Activated naive CD8-positive, alpha-beta T cell treated with anti-CD3 and anti-CD28 coated beads, Interleukin-2, amount 10 ng/mL, durations not matched to agents 7 days and 5 days (primary cell): ENCODE measurements around the gene RABL6. TPM values are rescaled to one million over a fixed set of nuclear protein-coding genes. Genes with fewer than 3 reads are reported as not detected.
"Not testable (repeated sequence)": the region's sequence is repeated elsewhere in the genome, so short reads cannot be mapped to it uniquely, and the experiment has no call there.

Experiments
- ATAC-seq: fragments of 150-1000 bp; cut with Tn5 transposase; one replicate; pipeline ENCODE4 v1.10.0; 2021; ENCODE audit warnings: low read depth, moderate library complexity
- POLR2A ChIA-PET: fragments of 350-600 bp; sonication (Branson Sonifier 250); formaldehyde crosslinking; loops from one replicate; lab custom pipeline; 2021; ENCODE audit warnings: antibody characterized with exemption; lab: Charles Lee
- DNase-seq: peaks from one replicate; pipeline ENCODE4 v3.0.0; 2021
- H3K27ac Mint-ChIP-seq: one replicate; pipeline ENCODE4 v1.8.0; 2022; ENCODE audit warnings: mild to moderate bottlenecking, mixed read lengths
- H3K27me3 Mint-ChIP-seq: one replicate; pipeline ENCODE4 v1.8.0; 2022; ENCODE audit warnings: mild to moderate bottlenecking, moderate library complexity, mixed read lengths
- H3K36me3 Mint-ChIP-seq: one replicate; pipeline ENCODE4 v1.8.0; 2021; ENCODE audit warnings: mild to moderate bottlenecking, mixed read lengths
- H3K4me1 Mint-ChIP-seq: one replicate; pipeline ENCODE4 v1.8.0; 2021; ENCODE audit warnings: mixed read lengths
- H3K4me3 Mint-ChIP-seq: one replicate; pipeline ENCODE4 v1.8.0; 2022; ENCODE audit warnings: mild to moderate bottlenecking, moderate library complexity, mixed read lengths
- H3K9me3 Mint-ChIP-seq: one replicate; pipeline ENCODE4 v1.8.0; 2021; ENCODE audit warnings: mixed read lengths
- microRNA-seq: library from miRNA; unstranded; fragments of <30 nt; microRNA quantifications from one replicate; pipeline ENCODE4 v1.2.0, GENCODE V29; 2022
- total RNA-seq, 2 experiments: library from RNA; stranded (reverse); gene quantifications; one replicate each; pipeline ENCODE4 v1.2.3, GENCODE V29; 2021

The RABL6 gene
- total RNA-seq, 2 experiments from 2014 or later, result 91.1 to 98.4 TPM

- peak overlapping the region; percentile 85 for H3K4me3 Mint-ChIP-seq
- H3K4me1 Mint-ChIP-seq, result peaks cover 31% of the 10 kb centered on the region
- peak overlapping the region; percentile 96 for H3K27ac Mint-ChIP-seq
- POLR2A ChIA-PET, result interaction anchor here (0.6 to 4.5 kb wide), 23 partner anchors 10 to 358 kb away, joined by 3 to 29 read pairs (median 4); partner anchors contain the start of genes AJM1, C8G, CLIC3 and EDF1
- no peaks in the 10 kb centered on the region for H3K36me3 Mint-ChIP-seq
- H3K27me3 Mint-ChIP-seq, result no peaks in the 10 kb centered on the region
- peak; percentile 43 for ATAC-seq
- DNase-seq, result peak; percentile 77
- H3K9me3 Mint-ChIP-seq, result no peaks in the 10 kb centered on the region
These were observed 74.6 kb downstream of the RABL6 start for GRCh38 chr9:136882109-136882946.

- Mint-ChIP-seq H3K4me1 (peaks cover 31% of the 10 kb centered on the region), H3K4me3 (peak overlapping the region; percentile 85), H3K27ac (peak overlapping the region; percentile 96)
- H3K36me3 Mint-ChIP-seq, ATAC-seq, DNase-seq, H3K9me3 Mint-ChIP-seq, H3K27me3 Mint-ChIP-seq: not testable (repeated sequence)
- POLR2A ChIA-PET, result interaction anchor here (0.6 to 4.5 kb wide), 8 partner anchors 11 to 306 kb away, joined by 3 to 29 read pairs (median 6); partner anchors contain the start of genes AJM1 and RABL6
These were observed 75.2 kb downstream of the RABL6 start for GRCh38 chr9:136882947-136883283.

- H3K27me3 Mint-ChIP-seq, H3K9me3 Mint-ChIP-seq, ATAC-seq, DNase-seq, H3K36me3 Mint-ChIP-seq: not testable (repeated sequence)
- Mint-ChIP-seq H3K4me1 (peaks cover 37% of the 10 kb centered on the region), H3K4me3 (peak overlapping the region; percentile 85), H3K27ac (peak overlapping the region; percentile 96)
- POLR2A ChIA-PET, result interaction anchor here (0.7 to 4.5 kb wide), 4 partner anchors 17 to 219 kb away, joined by 3 to 29 read pairs (median 7); partner anchors contain the start of gene EDF1
These were observed 75.9 kb downstream of the RABL6 start for GRCh38 chr9:136883670-136884069.

- DNase-seq (peak; percentile 98), ATAC-seq (peak; percentile 92)
- Mint-ChIP-seq H3K4me3 (peak within 1 kb of the TSS; percentile 99), H3K36me3 (no peaks in the 10 kb centered on the region), H3K4me1 (peaks cover 34% of the 10 kb centered on the region), H3K27me3 (no peaks in the 10 kb centered on the region), H3K27ac (peak within 1 kb of the TSS; percentile 88), H3K9me3 (no peaks in the 10 kb centered on the region)
- POLR2A ChIA-PET, result interaction anchor here (0.6 to 3.3 kb wide), 16 partner anchors 9 to 355 kb away, joined by 3 to 38 read pairs (median 4); partner anchors contain the start of genes EDF1, PAXX, RABL6 and TUBB4B
These were observed 78.3 kb downstream of the RABL6 start, which contains the start of gene TRAF2 for GRCh38 chr9:136885950-136886578. Gene TRAF2 (plus strand): TSS chr9:136886516. CDS start chr9:136898741, 12,225 bp downstream.

GRCh38 chr9:136886610-136887597 lies 79.2 kb downstream of the RABL6 start:
- Mint-ChIP-seq H3K4me3 (peak overlapping the region; percentile 99), H3K4me1 (peaks cover 25% of the 10 kb centered on the region), H3K36me3 (no peaks in the 10 kb centered on the region), H3K9me3 (no peaks in the 10 kb centered on the region), H3K27ac (peak overlapping the region; percentile 88), H3K27me3 (no peaks in the 10 kb centered on the region)
- peak; percentile 66 for DNase-seq
- POLR2A ChIA-PET, result interaction anchor here (0.6 to 3.3 kb wide), 13 partner anchors 15 to 354 kb away, joined by 3 to 38 read pairs (median 4); partner anchors contain the start of genes EDF1, PAXX, RABL6 and TUBB4B
- peak; percentile 21 for ATAC-seq

GRCh38 chr9:136888454-136888853 lies 80.7 kb downstream of the RABL6 start:
- DNase-seq (no peak), ATAC-seq (no peak)
- Mint-ChIP-seq H3K27ac (no peak overlapping the region), H3K4me1 (peaks cover 18% of the 10 kb centered on the region), H3K9me3 (no peaks in the 10 kb centered on the region), H3K36me3 (no peaks in the 10 kb centered on the region), H3K4me3 (no peak overlapping the region), H3K27me3 (no peaks in the 10 kb centered on the region)
- POLR2A ChIA-PET, result interaction anchor here (3.3 kb wide), 1 partner anchor 13 kb away, joined by 38 read pairs; no protein-coding TSS in a partner anchor

- H3K27ac Mint-ChIP-seq, result no peak overlapping the region
- no peaks in the 10 kb centered on the region for H3K9me3 Mint-ChIP-seq
- H3K4me3 Mint-ChIP-seq, result no peak overlapping the region
- no peaks in the 10 kb centered on the region for H3K27me3 Mint-ChIP-seq
- peaks cover 19% of the 10 kb centered on the region for H3K4me1 Mint-ChIP-seq
- POLR2A ChIA-PET, result no interaction called here
- ATAC-seq, result no peak
- H3K36me3 Mint-ChIP-seq, result peaks cover 4% of the 10 kb centered on the region
- DNase-seq, result no peak
These were observed 82.1 kb downstream of the RABL6 start for GRCh38 chr9:136889858-136890257.

- Mint-ChIP-seq H3K27me3 (no peaks in the 10 kb centered on the region), H3K27ac (no peak overlapping the region), H3K4me1 (peaks cover 19% of the 10 kb centered on the region), H3K9me3 (no peaks in the 10 kb centered on the region), H3K36me3 (peaks cover 5% of the 10 kb centered on the region), H3K4me3 (no peak overlapping the region)
- DNase-seq (no peak), ATAC-seq (no peak)
- POLR2A ChIA-PET, result no interaction called here
These were observed 82.9 kb downstream of the RABL6 start for GRCh38 chr9:136890661-136891060.

Small RNA genes within 50 kb of the gene (microRNA-seq; reads per million reads assigned to microRNA genes)
- gene MIR4292 (not detected), gene MIR4479 (not detected)

Other genes with a start within 250 kb of the RABL6 start
- gene EGFL7, start 145.0 kb upstream of the RABL6 start, total RNA-seq, result 1 to 10 TPM in 1 of 2 experiments, under 1 TPM in 1; 1.00 to 1.1 TPM
- gene AGPAT2, start 120.5 kb upstream of the RABL6 start, total RNA-seq, result 10 to 100 TPM; 21.6 to 24.8 TPM
- gene DIPK1B, start 95.4 kb upstream of the RABL6 start, total RNA-seq, result under 1 TPM in 1 of 2 experiments, not detected in 1; 0.11 TPM
- gene LCN10, start 65.0 kb upstream of the RABL6 start, total RNA-seq, result 1 to 10 TPM in 1 of 2 experiments, under 1 TPM in 1; 1.00 to 1.0 TPM
- not detected for gene LCN6, start 59.4 kb upstream of the RABL6 start, total RNA-seq
- not detected for gene LCN8, start 49.7 kb upstream of the RABL6 start, total RNA-seq
- not detected for gene LCN15, start 43.4 kb upstream of the RABL6 start, total RNA-seq
- 10 to 100 TPM; 37.5 to 43.6 TPM for gene TMEM141, start 16.6 kb upstream of the RABL6 start, total RNA-seq
- gene CCDC183, start 11.6 kb upstream of the RABL6 start, total RNA-seq, result 1 to 10 TPM; 1.7 to 2.2 TPM
- gene AJM1, start 34.5 kb downstream of the RABL6 start, total RNA-seq, result 1 to 10 TPM; 6.6 to 6.7 TPM
- 10 to 100 TPM; 80.5 to 89.0 TPM for gene PHPT1, start 41.5 kb downstream of the RABL6 start, total RNA-seq
- gene MAMDC4, start 44.4 kb downstream of the RABL6 start, total RNA-seq, result 10 to 100 TPM; 16.6 to 18.0 TPM
- 100 to 1,000 TPM; 289 to 297 TPM for gene EDF1, start 58.4 kb downstream of the RABL6 start, total RNA-seq
- 10 to 100 TPM; 44.0 to 52.1 TPM for gene TRAF2, start 78.6 kb downstream of the RABL6 start, total RNA-seq
- gene FBXW5, start 136.8 kb downstream of the RABL6 start, total RNA-seq, result 100 to 1,000 TPM; 103 to 104 TPM
- 1 to 10 TPM; 1.5 to 3.6 TPM for gene C8G, start 137.3 kb downstream of the RABL6 start, total RNA-seq
- gene LCN12, start 144.3 kb downstream of the RABL6 start, total RNA-seq, result 1 to 10 TPM in 1 of 2 experiments, under 1 TPM in 1; 0.91 to 1.1 TPM
- 1 to 10 TPM; 1.3 to 3.3 TPM for gene PTGDS, start 169.6 kb downstream of the RABL6 start, total RNA-seq
- under 1 TPM; 0.33 to 0.48 TPM for gene LCNL1, start 175.0 kb downstream of the RABL6 start, total RNA-seq
- 10 to 100 TPM; 93.4 to 97.2 TPM for gene PAXX, start 184.5 kb downstream of the RABL6 start, total RNA-seq
- gene CLIC3, start 188.6 kb downstream of the RABL6 start, total RNA-seq, result 10 to 100 TPM; 13.3 to 14.7 TPM
- 10 to 100 TPM; 67.1 to 74.5 TPM for gene ABCA2, start 220.3 kb downstream of the RABL6 start, total RNA-seq
- gene FUT7, start 224.1 kb downstream of the RABL6 start, total RNA-seq, result under 1 TPM; 0.39 to 0.62 TPM
- gene NPDC1, start 238.2 kb downstream of the RABL6 start, total RNA-seq, result 10 to 100 TPM; 22.4 to 27.0 TPM
- gene ENTPD2, start 246.1 kb downstream of the RABL6 start, total RNA-seq, result not detected